OCI-LY3 (cell line): ENCODE results near the gene MB21D2.

Source experiments
- EZH2phosphoT487 ChIP-seq: fragments of 200-600 bp; shearing (Covaris generic); IDR thresholded peaks from 2 replicates; pipeline ENCODE4 v1.6.1; 2018; ENCODE audit warnings: antibody characterized with exemption, mixed run types, low read depth
- TF ChIP-seq, protein P1 (sequence below): fragments of 200-600, 300-600 bp; sonication (generic); IDR thresholded peaks from 2 replicates; pipeline ENCODE4 v1.5.1; 2014; ENCODE audit warnings: antibody characterized with exemption, low read length, low read depth

GRCh38 chr3:192842138-192842537 lies 75.5 kb downstream of the MB21D2 start:
- TF ChIP-seq, protein P1, sequence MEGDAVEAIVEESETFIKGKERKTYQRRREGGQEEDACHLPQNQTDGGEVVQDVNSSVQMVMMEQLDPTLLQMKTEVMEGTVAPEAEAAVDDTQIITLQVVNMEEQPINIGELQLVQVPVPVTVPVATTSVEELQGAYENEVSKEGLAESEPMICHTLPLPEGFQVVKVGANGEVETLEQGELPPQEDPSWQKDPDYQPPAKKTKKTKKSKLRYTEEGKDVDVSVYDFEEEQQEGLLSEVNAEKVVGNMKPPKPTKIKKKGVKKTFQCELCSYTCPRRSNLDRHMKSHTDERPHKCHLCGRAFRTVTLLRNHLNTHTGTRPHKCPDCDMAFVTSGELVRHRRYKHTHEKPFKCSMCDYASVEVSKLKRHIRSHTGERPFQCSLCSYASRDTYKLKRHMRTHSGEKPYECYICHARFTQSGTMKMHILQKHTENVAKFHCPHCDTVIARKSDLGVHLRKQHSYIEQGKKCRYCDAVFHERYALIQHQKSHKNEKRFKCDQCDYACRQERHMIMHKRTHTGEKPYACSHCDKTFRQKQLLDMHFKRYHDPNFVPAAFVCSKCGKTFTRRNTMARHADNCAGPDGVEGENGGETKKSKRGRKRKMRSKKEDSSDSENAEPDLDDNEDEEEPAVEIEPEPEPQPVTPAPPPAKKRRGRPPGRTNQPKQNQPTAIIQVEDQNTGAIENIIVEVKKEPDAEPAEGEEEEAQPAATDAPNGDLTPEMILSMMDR, result no peak
- no peak for TF ChIP-seq EZH2phosphoT487
